HepG2 (cell line): ENCODE data around the gene OR2V2. TPM values are rescaled to one million over a fixed set of nuclear protein-coding genes. Genes with fewer than 3 reads are reported as not detected.
"Not testable (repeated sequence)": the region's sequence is repeated elsewhere in the genome, so short reads cannot be mapped to it uniquely, and the experiment has no call there.

ENCODE experiments used
- ATAC-seq: fragments of 200-7000 bp; cut with Tn5 transposase; 3 replicates; pipeline ENCODE4 v1.9.1; 2020; ENCODE audit warnings: mild to moderate bottlenecking, moderate library complexity
- BruUV-seq: library from RNA; stranded (reverse); fragments of 400-500 nt; replicated peaks from 2 replicates; lab custom pipeline; 2021; lab: Mats Ljungman, UMichigan
- CTCF ChIA-PET: fragments of 300-600 bp; formaldehyde crosslinking; extraction: SDS; loops from one replicate; lab custom pipeline; 2021; ENCODE audit warnings: low total read pairs, inconsistent platforms, low intra/inter-chr PET ratio; lab: Yijun Ruan, JAX
- POLR2A ChIA-PET: fragments of 350-600 bp; sonication (Branson Sonifier 250); formaldehyde crosslinking; loops from one replicate; lab custom pipeline; 2020; ENCODE audit warnings: antibody characterized with exemption, inconsistent platforms; lab: Yijun Ruan, JAX
- DNase-seq: peaks from one replicate; pipeline ENCODE4 v3.0.0-alpha.2; 2015; ENCODE audit warnings: low spot score
- FAIRE-seq: peaks from 3 replicates; lab custom pipeline; 2011; peaks lifted over from hg19 to GRCh38; lab: Jason Lieb, UNC
- H2AFZ ChIP-seq: one replicate; pipeline ENCODE4 v1.6.1; 2011; ENCODE audit warnings: low read length, inconsistent platforms
- H3K27ac ChIP-seq: fragments of 300-600 bp; 3 replicates; pipeline ENCODE4 v1.8.0; 2011; ENCODE audit warnings: mixed run types, mild to moderate bottlenecking, mixed read lengths, low read length, inconsistent platforms; ENCODE audit not compliant: insufficient read depth; ENCODE audit errors: extremely low read length
- H3K27me3 ChIP-seq, 2 experiments: fragments of 200-600 bp in 1 of 2; 2 replicates in 1 of 2; 3 replicates in 1 of 2; pipeline versions ENCODE4 v1.6.0 to v1.8.0; 2011; ENCODE audit warnings: low read length in 2 of 2, mild to moderate bottlenecking in 2 of 2, moderate library complexity in 2 of 2, inconsistent platforms in 1 of 2; ENCODE audit not compliant: insufficient read depth in 2 of 2, control insufficient read depth in 1 of 2
- H3K36me3 ChIP-seq, 2 experiments: fragments of 200-600 bp in 1 of 2; replicated peaks in 1 of 2; 2 replicates in 1 of 2; 3 replicates in 1 of 2; pipeline versions ENCODE4 v1.5.1 to v1.8.0; 2011; ENCODE audit warnings: low read length in 2 of 2, inconsistent platforms in 1 of 2; ENCODE audit not compliant: insufficient read depth in 2 of 2, control insufficient read depth in 1 of 2
- H3K4me1 ChIP-seq: 2 replicates; pipeline ENCODE4 v1.5.1; 2012; ENCODE audit warnings: low read length, inconsistent platforms; ENCODE audit not compliant: insufficient read depth
- H3K4me2 ChIP-seq: 2 replicates; pipeline ENCODE4 v1.6.0; 2011; ENCODE audit warnings: low read depth, low read length, inconsistent platforms
- H3K4me3 ChIP-seq, 3 experiments: fragments of 200-600 bp in 1 of 3; sonication (generic), shearing (Covaris generic) in 1 of 3; replicated peaks in 1 of 3; 2 replicates each; pipeline ENCODE4 v1.5.1; 2011 to 2016; ENCODE audit warnings: low read length in 3 of 3, inconsistent platforms in 2 of 3, low read depth in 2 of 3, mild to moderate bottlenecking in 2 of 3, control low read depth in 1 of 3, mixed read lengths in 1 of 3; ENCODE audit not compliant: insufficient read depth in 1 of 3
- H3K79me2 ChIP-seq: one replicate; pipeline ENCODE4 v1.6.1; 2011; ENCODE audit warnings: low read length, inconsistent platforms; ENCODE audit not compliant: insufficient read depth
- H3K9ac ChIP-seq: 2 replicates; pipeline ENCODE4 v1.6.0; 2011; ENCODE audit warnings: mild to moderate bottlenecking, low read depth, low read length, inconsistent platforms; ENCODE audit not compliant: insufficient read depth
- H3K9me3 ChIP-seq: 2 replicates; pipeline ENCODE4 v1.5.1; 2012; ENCODE audit warnings: mild to moderate bottlenecking, low read length
- H4K20me1 ChIP-seq: 2 replicates; pipeline ENCODE4 v1.6.0; 2011; ENCODE audit warnings: inconsistent platforms, mild to moderate bottlenecking, low read length, moderate library complexity; ENCODE audit not compliant: insufficient read depth
- ESRRA ChIP-seq: sonication (generic); formaldehyde crosslinking; IDR thresholded peaks from 2 replicates; pipeline ENCODE4 v1.5.1; 2020; ENCODE audit warnings: mild to moderate bottlenecking, low read depth, missing genetic modification reagents
- MAFG ChIP-seq: sonication (generic); formaldehyde crosslinking; IDR thresholded peaks from 2 replicates; pipeline ENCODE4 v1.5.1; 2020; ENCODE audit warnings: mild to moderate bottlenecking, missing genetic modification reagents
- MLLT10 ChIP-seq: sonication (generic); formaldehyde crosslinking; IDR thresholded peaks from 2 replicates; pipeline ENCODE4 v1.4.0; 2020; ENCODE audit warnings: missing genetic modification reagents
- MTF2 ChIP-seq: sonication (generic); formaldehyde crosslinking; IDR thresholded peaks from 2 replicates; pipeline ENCODE4 v1.5.0; 2020; ENCODE audit warnings: missing genetic modification reagents, borderline replicate concordance
- SKIL ChIP-seq: sonication (generic); formaldehyde crosslinking; IDR thresholded peaks from 2 replicates; pipeline ENCODE4 v1.8.0; 2022; ENCODE audit warnings: missing genetic modification reagents, mild to moderate bottlenecking, moderate library complexity, borderline replicate concordance
- ZNF251 ChIP-seq: sonication (generic); formaldehyde crosslinking; IDR thresholded peaks from 2 replicates; pipeline ENCODE4 v1.9.0; 2021; ENCODE audit warnings: mild to moderate bottlenecking, missing genetic modification reagents
- WGBS: methylation state at CpG from one replicate; pipeline ENCODE4 v1.1.6; 2017; ENCODE audit warnings: low lambda C conversion rate; 5-methylcytosine and 5-hydroxymethylcytosine counted together
- in situ Hi-C: cut with HindIII; loops from 2 replicates; pipeline ENCODE4 v1.10.0; 2017; ENCODE audit warnings: low pct_unique_long_range_greater_than_20kb; ENCODE audit not compliant: extremely low pct_ligation_motif_present
- intact Hi-C: fragments of 100-400 bp; cut with micrococcal nuclease; formaldehyde crosslinking; loops from one replicate; pipeline ENCODE4 v1.10.0; 2022; ENCODE audit not compliant: unreplicated experiment
- polyA plus RNA-seq, 8 experiments: library from polyadenylated mRNA; depleted of rRNA in 3 of 8; stranded (reverse) in 7 of 8; unstranded in 1 of 8; fragments of >200 nt; fragmentation: Illumina TruSeq in 4 of 8; extraction: Trizol in 4 of 8; gene quantifications; 2 replicates each; pipeline versions ENCODE4 v1.2.1 to v1.2.3, GENCODE V29; 2011 to 2016; ENCODE audit warnings: low read depth in 4 of 8, missing spikeins in 1 of 8, mixed read lengths in 1 of 8; ENCODE audit not compliant: insufficient read depth in 1 of 8
- total RNA-seq, 5 experiments: library from RNA; depleted of rRNA; stranded (reverse); fragments of >200 nt; fragmentation: Illumina TruSeq; extraction: Trizol; gene quantifications; 2 replicates each; pipeline ENCODE4 v1.2.3, GENCODE V29; 2016; ENCODE audit warnings: low read depth in 1 of 5

OR2V2 gene
- total and polyA plus RNA-seq, 2 of the 13 experiments (the other 11 are each of a cell fraction or from before 2014, with no cell fraction given), result not detected

- H2AFZ ChIP-seq, DNase-seq, POLR2A ChIA-PET, CTCF ChIA-PET, H3K27ac ChIP-seq, intact Hi-C loops, H3K36me3 ChIP-seq, H3K4me3 ChIP-seq, H3K9ac ChIP-seq, H3K79me2 ChIP-seq, H3K9me3 ChIP-seq, H3K4me1 ChIP-seq, H3K4me2 ChIP-seq, H4K20me1 ChIP-seq, ATAC-seq, in situ Hi-C loops, BruUV-seq, FAIRE-seq: not testable (repeated sequence)
- H3K27me3 ChIP-seq, result peaks cover 13 to 72% of the 10 kb centered on the region in 2 experiments; a peak in 4 of 5 replicates
- 3% methylated on average over 3 of the region's 9 CpGs for WGBS
Observed at GRCh38 chr5:181130081-181130480, 17.3 kb upstream of the OR2V2 start.

- DNase-seq (no peak), ATAC-seq (no peak), FAIRE-seq (no peak)
- TF ChIP-seq MAFG (CRISPR knock-in tag), result no peak
- TF ChIP-seq ESRRA (CRISPR knock-in tag), result no peak
- no peak for TF ChIP-seq MLLT10 (CRISPR knock-in tag)
- no peak for TF ChIP-seq SKIL (CRISPR knock-in tag)
- no peak for TF ChIP-seq ZNF251
- no peak for TF ChIP-seq MTF2
- no peaks in the 10 kb centered on the region for H3K9me3 ChIP-seq
- peaks cover 13 to 72% of the 10 kb centered on the region in 2 experiments; a peak in 4 of 5 replicates for H3K27me3 ChIP-seq
- intact Hi-C loops (no loop called here), in situ Hi-C loops (no loop called here)
- 0% methylated on average over 8 of the region's 14 CpGs for WGBS
- no peaks in the 10 kb centered on the region for H3K36me3 ChIP-seq
- H3K4me1 ChIP-seq, result no peaks in the 10 kb centered on the region
- no TSS peak for BruUV-seq
- no peak within 1 kb of the TSS for H3K9ac ChIP-seq
- ChIA-PET CTCF (no interaction called here), POLR2A (no interaction called here)
- H3K79me2 ChIP-seq, result no peaks in the 10 kb centered on the region
- no peak within 1 kb of the TSS for H3K27ac ChIP-seq
- H4K20me1 ChIP-seq, result no peaks in the 10 kb centered on the region
- no peak within 1 kb of the TSS for H3K4me2 ChIP-seq
- no peak within 1 kb of the TSS for H2AFZ ChIP-seq
- no peak within 1 kb of the TSS for H3K4me3 ChIP-seq
Observed at GRCh38 chr5:181130832-181131496, 16.4 kb upstream of the OR2V2 start, which contains the start of gene OR2V1. Gene OR2V1, minus strand, starts transcription at chr5:181131169. Its CDS starts 5,865 bp downstream, at chr5:181125304.
